ENCODE results near the gene GABBR2.
"Not testable (repeated sequence)": the region's sequence is repeated elsewhere in the genome, so short reads cannot be mapped to it uniquely, and the experiment has no call there.

Gene GABBR2

DNA sequence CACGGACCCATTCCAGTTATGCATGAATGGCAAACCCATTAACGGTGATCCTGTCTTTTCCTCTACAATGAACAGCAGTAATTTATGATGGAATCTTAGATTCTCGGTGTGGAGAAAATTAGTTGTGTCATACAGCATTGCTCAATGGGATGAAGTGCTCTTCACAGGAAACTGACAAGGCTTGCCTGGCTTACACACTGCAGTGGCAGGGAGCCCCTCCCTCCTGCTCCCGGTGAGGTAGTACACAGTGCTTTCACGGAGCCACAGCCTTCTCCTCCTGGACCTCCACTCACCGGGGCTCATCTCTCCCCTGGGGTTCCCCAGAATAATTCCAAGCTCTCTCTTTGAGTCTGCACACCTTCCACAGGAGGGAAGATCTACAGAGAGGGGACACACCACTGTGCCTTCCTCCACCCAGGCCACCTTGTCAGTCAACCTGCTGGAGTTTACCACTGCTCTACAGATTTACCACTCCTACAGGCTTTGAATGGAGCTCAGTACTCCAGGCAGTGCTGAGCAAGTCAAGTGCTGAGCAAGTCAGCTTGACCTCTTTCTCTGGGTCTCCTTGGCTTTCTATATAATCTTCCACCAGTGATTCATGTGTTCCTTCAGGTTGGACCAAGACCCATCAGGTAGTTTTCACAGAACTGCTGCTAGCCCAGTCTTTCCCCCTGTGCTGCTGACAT, 394.2 kb downstream of the GABBR2 start:
- DNase-seq: no peak

DNA sequence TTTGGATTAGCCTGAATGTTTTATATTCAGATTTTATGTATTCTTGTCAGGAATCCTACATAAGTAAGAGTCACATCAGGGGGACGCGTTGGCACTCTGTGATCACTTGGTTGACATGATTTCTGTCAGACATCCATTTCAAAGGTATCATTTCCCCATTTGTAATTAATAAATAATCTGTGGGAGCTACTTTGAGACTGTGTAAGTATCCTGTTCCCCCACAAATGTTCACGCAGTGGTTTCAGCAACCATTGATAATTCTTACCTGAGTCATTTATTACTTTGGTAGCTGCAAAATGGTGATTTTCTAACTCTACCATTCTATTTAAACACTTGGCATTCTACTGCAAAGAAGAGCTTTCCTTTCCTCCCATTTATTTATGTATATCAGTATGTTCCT, 396.4 kb downstream of the GABBR2 start:
- DNase-seq: no peak

DNA sequence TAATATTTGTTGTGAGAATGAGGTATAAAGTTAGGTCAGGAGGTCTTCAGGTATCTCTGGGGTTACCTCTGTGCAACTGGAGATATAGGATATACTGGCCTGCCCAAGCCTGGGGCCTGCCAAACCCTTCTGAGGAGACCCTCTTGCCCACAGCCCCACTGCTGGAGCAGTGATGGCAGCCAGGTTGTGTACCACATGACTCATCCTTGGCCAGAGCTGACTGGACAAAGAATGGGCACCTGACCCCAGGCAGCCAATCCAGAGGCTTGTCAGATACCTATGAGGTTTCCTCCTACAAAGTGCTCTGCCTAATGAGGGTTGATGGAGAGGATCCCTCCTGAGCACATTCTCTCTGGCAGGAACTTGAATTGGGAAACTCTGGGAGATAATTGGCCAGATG, 397.2 kb downstream of the GABBR2 start:
- DNase-seq: no peak

DNA sequence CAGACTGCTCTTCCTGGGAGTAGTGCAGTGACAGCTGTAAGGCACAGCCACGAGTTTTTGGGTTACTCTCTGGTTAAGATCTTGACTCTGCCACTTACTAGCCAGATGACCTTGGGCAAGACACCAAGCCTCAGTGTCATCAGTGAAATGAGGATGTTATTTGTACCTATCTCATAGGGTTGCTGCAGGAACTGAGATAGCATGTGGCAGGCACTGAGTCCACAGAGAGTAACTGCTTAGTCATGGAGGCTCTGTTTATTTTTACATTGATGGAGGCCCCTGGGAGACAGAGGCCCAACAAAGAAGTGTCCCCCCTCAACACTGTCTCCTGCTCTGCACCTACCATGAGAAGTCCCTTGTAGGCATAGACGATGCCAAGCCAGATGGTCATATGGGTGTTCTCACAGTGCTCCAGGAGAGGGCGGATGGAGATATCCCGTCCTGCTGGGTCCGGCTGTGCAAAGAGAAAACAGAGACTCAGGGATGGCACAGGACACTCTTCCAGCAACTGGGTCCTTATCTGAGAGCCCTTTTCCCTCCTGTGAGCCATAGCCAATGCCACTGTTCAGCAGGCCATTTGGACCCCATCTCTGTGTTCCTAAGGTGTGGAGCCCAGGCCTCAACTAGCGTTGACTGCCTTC, 397.9 kb downstream of the GABBR2 start:
- no peak for DNase-seq

DNA sequence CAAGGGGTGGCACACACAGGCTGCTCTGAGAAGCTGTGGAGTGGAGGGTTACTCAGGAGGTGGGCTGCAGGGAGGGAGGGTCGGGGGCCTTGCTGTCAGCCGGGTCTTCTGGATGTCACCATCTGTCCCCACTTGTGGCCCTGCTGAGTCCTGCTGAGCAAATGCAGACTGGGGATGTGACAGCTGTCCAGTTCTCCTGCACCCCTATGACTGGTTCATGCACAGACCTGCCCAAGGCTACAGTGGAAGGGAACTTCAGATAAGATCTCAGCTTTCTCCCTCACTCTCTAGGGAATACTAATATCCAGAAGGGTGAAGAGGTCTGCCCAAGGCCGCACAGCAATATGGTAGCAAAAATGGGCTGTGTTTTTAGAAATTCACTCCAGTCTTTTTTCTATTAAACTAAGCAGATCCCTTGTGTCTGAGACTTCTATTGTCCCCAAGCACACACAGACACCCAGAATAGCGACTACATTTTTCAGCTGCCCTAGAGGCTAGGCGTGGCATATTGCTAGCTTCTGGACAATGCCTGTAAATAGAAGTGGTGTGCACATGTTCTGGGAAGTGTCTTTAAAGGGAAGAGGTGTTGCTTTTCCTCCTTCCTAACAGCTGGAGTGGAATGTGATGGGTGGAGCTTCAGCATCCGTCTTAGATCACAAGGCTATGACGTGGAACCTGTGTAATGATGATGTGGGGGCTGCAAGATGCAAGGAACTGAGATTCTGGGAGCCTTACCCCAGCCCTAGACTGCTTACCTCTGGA, 402.2 kb downstream of the GABBR2 start:
- DNase-seq: no peak

DNA sequence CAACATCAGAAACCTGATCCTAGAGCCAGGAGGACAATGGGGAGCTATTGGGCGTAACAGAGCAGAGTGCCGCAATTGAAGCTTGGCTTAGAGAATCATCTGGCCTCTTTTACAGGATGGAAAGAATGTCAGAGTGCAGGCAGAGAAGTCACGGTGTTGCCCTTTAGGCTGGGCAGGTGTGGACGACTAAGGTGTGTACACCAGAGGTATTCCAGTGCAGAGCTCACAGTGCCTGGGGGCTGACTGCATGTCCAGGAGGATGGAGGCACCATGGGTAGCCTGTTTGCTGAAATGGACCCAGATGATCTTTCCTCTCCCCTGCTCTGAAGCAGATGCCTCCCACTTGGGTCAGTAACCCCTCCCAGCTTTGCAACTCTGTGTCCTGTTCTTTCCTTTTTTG, 404.4 kb downstream of the GABBR2 start:
- no peak for DNase-seq

DNA sequence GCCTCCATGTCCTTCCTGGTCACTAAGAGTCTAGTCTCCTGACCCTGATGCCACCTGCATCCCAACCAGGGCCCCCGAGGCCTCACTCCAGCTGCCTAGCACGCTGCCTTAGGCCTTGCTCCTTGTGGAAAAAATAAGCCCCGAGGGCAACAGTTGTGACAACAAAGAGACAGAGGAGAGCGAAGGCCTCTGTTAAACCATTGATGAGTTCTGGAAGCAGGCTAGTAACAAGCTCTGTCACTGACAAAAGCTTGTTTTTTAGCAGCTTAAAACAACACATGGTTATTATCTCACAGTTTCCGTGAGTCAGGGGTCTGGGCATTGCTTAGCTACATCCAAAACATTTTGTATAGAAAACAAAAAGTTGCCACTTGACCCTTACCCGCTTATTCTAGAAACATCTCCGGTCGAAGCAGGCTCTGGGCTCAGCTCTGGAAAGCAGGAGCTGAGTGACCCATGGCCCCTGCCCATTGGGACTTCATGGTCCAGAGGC, 405.1 kb downstream of the GABBR2 start:
- no peak for DNase-seq

DNA sequence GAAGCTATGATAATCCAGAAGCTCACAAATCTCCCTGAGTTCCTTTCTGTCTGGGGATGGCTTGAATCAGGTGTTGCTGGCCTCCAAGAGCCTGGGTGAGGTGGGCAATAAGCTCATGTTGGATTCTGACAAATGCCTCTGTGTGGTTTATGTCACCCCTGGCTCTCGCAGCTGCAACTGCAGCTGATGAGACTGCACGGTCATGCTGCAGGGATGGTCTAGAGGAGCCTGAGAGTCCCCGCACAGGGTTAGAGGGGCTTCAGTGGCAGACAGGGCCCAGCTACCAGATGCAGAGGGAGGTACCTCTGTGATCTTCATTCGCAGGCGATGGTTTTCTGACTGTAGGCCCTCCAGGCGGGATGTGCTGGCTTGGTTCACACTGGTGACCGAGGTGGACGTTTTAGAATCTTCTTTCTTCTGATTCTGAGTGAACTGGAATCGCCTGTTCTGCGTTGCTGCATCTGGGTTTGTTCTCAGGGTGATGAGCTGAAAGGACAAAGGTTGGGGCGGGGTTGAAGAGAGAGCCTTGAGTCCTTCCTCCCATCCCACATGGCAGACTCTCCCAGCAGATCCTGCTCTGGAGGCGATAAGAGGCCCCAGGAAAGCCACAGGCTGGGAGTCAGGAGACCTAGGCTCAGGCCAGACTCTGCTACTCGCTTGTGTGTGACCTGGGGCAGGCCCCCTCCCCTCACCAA, 405.6 kb downstream of the GABBR2 start:
- no peak for DNase-seq

DNA sequence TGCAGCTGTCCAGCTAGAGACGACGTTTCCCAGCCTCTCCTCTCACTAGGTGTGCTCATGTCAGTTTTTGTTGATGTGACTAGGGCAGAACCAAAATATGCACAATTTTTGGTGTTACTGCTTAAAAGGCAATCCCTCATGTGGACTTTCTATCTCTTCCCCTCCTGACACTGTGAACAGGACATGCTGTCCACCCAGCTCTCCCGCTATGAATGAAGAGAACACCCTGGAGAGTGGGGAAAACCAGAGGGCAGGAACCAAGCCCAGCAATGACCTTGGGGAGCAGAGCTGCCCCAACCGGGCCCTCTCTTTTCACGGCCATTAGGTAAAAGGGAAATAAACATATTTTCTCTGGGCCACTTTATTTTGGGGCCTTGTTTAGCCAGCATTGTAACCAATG, 406.6 kb downstream of the GABBR2 start:
- no peak for DNase-seq

DNA sequence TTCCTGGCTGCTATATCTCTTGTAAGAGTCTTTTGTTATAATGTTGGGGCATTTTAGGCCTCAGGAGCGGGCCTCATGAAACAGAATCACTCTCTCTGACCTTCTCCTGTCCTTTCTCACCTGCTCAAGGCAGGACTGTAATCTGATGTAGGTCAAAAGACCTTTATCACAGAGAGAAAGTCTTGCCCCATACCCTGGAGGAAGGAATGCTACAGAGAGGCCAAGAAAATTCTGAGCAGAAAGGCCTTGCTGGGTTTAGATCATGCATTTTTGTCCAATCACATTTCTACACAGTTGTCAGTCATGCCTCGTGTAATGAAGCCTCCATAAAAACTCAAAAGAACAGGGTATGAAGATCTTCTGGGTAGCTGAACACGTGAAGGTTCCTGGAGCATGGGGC, 408.1 kb downstream of the GABBR2 start:
- DNase-seq: no peak

DNA sequence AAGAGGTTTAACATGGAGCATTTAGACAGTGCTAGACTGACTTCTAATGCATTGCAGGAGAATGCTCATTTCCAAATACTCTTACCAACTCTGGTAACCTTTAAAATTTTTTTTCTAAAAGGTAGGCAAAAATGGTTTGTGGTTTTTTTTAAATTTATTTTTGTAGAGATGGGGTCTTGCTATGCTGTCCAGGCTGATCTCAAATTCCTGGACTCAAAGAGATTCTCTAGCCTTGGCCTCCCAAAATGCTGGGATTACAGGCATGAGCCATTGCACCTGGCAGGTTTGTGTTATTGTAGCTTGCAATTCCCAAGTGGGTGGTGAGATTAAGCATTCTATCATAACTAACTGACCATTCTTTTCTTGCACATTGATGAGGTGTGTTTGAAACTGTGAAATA, 410.3 kb downstream of the GABBR2 start:
- DNase-seq: no peak

DNA sequence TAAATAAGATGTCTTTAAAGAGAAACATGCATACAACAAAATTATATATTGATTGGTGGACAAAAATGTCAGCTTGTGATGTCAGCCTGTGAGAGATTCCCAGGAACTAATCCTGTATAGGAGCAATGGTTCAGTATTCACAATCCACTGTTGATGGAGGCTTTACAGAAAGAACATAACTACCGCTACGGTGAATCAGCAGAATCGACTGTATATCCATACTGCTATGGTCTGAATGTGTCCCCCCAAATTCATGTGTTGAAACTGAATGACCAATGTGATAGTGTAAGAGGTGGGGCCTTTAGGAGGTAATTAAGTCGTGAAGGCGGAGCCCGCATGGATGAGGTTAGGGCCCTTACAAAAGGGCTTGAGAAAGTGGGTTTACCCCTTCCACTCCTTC, 412.9 kb downstream of the GABBR2 start:
- no peak for DNase-seq

DNA sequence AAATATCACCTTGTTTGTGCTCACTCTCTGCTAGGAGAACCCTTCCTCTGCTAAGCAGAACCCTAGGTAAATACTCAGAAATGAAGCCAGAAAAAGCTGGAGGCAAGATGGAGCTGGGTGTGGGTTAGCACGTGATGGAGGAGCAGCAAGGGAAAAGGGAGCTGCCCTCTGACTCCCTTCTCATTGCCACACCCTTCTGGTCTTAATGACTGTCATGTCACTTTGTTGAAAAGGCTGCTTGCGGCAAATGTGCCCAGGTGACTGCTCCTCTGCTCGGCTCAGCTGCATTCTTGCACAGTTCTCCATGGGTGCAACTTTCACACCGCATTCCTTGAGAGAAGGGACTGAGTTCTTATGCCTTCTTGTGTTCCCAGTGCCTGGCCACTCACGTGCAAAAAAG, 416.9 kb downstream of the GABBR2 start:
- no peak for DNase-seq

DNA sequence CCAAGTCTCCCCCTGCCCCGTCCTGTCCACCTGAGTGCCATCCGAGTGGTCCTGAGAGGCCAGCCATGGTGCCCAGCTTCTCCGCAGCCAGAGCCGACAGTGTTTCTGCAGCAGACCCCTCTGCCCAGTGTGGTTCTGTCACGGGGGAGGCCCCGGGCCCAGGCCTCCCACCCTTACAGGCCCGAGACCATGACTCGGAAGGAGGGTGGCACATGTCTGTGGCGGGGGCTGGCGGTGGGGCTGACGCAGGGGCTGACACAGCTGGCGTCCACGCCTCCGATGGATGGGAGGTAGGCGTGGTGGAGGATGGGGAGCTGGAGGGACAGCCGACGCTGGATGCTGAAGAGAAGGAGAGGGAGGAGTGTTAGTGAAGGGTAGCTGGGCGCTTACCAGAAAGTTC, 418.3 kb downstream of the GABBR2 start:
- DNase-seq: no peak

DNA sequence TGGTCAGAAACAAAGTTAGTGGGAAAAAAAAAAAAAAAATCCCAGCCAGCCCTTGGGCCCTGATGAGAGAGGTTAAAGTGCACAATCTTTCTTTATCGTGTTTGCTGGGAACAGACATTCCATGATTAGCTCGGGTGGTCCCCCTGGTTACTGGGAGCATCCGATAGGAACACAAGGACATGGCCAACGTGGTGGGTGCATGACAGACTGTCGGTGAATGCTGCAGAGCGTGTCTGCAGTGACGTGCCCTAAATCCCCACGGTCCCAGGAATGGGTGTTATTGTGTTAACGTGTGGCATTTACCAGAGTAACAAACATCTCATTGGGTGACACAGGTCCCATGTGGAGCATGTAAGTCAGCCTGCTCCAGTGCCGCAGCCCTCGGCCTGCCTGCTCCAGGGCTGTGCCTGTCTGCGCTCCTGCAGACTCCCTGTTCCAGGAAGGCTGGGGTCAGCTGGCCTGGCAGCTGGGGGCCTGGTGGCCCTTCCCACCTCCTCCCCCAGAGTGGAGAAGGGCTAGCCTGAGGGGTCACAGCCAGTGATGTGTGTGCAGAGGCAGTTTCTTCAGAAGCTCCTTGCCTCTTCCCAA, 419.0 kb downstream of the GABBR2 start:
- DNase-seq: no peak

DNA sequence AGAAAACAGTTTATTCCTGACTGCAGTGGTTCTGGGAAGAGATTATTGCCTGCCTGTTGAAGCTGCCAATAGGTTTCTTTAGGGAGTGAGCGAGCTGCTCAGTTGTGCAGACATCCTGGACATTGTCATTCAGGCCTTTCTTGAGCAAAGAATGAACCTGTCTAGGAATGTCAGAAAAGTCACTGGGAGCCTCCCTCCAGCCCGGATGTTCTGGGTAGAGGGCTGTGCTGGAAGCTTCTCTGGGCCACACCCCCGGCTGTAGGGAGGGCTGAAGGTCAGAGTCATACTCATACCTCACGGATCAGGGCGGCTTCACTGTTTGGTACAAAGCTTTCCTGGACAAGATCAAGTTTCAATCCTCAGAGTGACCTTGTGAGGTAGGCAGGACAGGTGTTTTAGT, 419.9 kb downstream of the GABBR2 start:
- DNase-seq: no peak

DNA sequence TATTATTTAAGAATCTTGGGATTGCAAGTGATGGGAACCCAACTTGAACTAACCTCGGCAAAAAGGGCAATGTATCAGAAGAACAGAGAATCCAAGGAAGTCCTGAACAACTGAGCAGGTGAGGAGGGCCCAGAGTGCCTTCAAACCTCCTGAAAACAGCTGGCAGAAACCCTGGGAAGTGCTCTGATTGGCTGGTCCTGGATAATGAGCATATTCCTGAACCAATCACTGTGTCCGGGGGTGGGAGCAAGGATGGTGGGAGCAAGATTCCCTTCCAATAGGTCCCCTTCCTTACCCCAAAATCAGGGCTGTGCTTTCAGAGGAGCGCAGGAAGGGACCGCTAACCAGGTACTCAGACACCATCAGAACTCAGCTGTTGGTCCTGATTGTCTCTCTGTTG, 421.4 kb downstream of the GABBR2 start:
- DNase-seq: no peak

DNA sequence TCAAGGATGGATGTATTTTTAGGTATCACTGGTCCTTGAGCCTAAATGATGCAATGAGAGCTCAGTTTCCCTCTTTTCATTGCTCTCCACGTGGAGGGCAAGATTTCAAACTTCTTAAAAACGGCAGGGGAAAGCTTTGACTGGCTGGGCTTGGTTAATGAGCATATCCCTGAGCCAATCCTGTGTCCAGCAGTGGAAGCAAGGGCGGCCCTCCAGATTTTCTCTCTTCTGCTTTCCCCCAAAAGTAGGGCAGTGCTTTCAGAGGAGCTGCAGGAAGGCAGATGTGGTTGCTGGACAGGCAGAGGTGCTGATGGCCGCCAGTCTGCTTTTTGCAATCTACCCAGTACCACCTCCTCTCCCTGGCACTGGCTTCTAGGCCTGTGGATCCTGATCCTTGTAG, 423.3 kb downstream of the GABBR2 start:
- DNase-seq: no peak

DNA sequence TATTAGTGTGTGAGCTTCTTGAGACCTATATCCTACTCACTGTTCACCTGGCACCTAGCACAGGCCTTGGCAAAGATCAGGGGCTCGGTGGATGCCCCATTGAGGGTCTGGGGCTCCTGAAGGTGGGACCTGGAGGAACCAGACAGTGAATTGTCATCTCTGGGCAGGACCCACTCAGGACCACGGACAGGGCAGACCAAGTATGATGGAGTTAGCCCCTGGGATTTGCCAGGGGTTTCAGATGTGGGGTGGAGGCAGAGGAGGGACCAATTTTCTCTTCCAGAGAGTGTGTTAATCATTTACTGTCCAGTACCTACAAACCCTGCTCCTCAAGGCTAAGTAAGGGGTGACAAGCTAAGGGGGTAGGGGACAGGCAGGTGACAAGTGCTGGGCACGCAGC, 424.0 kb downstream of the GABBR2 start:
- no peak for DNase-seq

DNA sequence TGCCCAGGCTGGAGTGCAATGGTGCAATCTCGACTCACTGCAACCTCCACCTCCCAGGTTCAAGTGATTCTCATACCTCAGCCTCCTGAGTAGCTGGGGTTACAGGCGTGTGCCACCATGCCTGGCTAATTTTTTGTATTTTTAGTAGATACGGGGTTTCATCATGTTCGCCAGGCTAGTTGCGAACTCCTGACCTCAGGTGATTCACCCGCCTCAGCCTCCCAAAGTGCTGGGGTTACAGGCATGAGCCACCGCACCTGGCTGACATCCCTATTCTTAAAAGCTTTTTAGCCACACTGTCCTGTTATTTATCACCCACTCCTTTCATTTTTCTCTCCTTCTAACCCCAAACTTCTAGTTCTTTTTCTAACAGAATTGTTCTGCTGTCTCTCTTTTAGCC, 425.6 kb downstream of the GABBR2 start:
- not testable (repeated sequence) for DNase-seq

DNA sequence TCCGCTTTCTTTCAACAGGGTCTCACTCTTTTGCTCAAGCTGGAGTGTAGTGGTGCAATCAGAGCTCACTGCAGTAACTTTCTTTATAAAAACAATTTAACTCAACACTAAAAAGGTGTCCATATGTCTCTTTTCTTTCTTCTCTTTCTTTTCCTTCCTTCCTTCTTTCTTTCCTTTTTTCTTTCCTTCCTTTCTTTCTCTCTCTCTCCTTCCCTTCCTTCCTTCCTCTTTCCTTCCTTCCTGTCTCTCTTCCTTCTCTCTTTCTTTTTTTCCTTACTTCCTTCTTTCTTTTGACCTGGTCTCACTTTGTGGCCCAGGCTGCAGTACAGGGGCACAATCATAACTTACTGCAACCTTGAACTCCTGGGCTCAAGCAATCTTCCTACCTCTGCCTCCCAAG, 427.5 kb downstream of the GABBR2 start:
- DNase-seq: no peak

DNA sequence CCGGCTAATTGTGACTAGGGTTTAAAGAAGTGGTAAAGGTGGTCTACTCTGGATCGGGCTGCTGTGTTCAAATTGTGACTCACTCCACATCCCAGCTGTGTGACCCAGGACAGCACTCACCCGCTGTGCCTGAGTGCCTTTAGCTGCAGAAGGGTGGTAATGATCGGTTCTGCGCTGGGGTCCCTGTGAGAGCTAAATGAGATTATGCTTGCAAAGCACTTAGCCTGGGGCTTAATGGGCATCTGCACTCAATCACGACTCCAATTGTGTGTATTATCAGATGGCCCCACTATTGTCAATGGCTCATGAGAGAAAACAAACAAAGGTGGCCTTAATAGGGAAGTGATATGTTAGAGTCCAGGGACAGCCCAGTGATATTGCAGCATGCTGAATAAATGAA, 428.2 kb downstream of the GABBR2 start:
- no peak for DNase-seq

DNA sequence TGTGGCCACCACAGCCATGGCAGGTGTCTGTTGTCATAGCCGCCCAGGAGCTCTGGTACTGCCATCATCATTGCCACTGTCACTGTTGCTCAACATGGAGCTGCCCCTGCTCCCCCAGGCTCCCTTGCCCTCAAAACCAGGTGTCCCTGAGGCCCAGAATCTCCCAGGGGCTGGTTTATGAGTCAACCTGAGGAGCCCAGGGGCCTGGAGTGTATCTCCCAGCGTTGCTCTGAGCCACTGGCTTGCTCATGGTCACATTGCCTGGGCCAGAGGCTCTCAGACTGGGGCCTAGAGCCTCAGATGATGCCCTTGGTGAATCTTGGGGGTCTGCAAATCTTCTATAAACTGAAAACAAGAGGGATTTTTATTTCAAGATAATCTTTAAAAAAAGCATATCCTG, 428.6 kb downstream of the GABBR2 start:
- DNase-seq: no peak
